RWPE1 (cell line): ENCODE measurements around the gene MARVELD3.

Experiments used
- CTCF ChIA-PET: fragments of 350-600 bp; sonication (Branson Sonifier 250); formaldehyde crosslinking; extraction: SDS; loops from one replicate; lab custom pipeline; 2021; lab: Yijun Ruan, JAX
- POLR2A ChIA-PET: fragments of 400-600 bp; formaldehyde crosslinking; extraction: SDS; loops from one replicate; lab custom pipeline; 2020; ENCODE audit warnings: antibody characterized with exemption; ENCODE audit not compliant: low non-redundant PET; lab: Yijun Ruan, JAX
- DNase-seq: peaks from one replicate; pipeline ENCODE4 v3.0.0; 2012; ENCODE audit warnings: low spot score
- H3K27ac ChIP-seq: fragments of 450-650 bp; 2 replicates; pipeline ENCODE4 v1.5.1; 2017
- TF ChIP-seq, protein P1 (sequence below): fragments of 450-650 bp; conservative IDR thresholded peaks from 2 replicates; pipeline ENCODE4 v1.5.1; 2017; ENCODE audit warnings: low read depth, mild to moderate bottlenecking

MARVELD3 gene

DNA sequence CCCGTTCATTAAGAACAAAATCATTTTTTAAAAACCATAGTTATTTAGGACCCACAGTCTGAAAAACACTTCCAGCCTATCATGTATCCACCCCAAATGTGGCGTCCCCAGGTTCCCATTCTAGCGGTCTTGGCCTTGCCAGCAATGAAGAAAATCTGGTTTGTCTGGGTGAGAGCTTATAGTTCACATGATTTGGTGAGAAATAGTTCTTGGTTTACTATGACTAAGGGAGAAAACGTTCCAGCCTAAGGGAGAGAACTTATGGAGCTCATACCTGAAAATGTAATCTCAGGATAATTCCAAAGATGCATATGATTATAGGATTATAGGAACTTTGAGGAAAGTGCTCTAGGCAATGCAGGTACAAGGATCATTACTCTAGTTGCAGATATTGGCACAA, 4.8 kb downstream of the MARVELD3 start:
- POLR2A ChIA-PET, result no interaction called here
- TF ChIP-seq, protein P1, sequence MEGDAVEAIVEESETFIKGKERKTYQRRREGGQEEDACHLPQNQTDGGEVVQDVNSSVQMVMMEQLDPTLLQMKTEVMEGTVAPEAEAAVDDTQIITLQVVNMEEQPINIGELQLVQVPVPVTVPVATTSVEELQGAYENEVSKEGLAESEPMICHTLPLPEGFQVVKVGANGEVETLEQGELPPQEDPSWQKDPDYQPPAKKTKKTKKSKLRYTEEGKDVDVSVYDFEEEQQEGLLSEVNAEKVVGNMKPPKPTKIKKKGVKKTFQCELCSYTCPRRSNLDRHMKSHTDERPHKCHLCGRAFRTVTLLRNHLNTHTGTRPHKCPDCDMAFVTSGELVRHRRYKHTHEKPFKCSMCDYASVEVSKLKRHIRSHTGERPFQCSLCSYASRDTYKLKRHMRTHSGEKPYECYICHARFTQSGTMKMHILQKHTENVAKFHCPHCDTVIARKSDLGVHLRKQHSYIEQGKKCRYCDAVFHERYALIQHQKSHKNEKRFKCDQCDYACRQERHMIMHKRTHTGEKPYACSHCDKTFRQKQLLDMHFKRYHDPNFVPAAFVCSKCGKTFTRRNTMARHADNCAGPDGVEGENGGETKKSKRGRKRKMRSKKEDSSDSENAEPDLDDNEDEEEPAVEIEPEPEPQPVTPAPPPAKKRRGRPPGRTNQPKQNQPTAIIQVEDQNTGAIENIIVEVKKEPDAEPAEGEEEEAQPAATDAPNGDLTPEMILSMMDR, result no peak

DNA sequence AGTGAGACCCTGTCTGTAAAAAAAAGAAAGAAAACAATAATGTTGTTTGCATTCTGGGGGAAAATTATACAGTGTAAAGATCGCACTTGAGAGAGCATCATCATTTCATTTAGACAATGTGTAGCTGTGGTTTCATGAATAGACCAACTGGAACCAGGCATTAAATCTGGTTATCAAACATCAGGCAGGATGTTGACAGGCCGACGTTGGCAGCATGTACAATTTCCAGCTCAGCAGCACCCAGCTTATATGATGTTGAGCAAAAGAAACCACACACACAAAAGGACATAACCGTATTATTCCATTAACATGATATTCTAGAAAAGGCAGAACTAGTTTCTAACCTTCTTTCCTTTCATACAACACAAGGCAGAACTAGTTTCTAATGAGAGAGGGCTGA, 5.8 kb downstream of the MARVELD3 start:
- TF ChIP-seq, protein P1, result no peak
- H3K27ac ChIP-seq, result no peak overlapping the region
- DNase-seq, result no peak
- ChIA-PET CTCF (interaction anchor here (0.6 to 1.1 kb wide), 5 partner anchors 38 to 1217 kb away, joined by 3 to 4 read pairs (median 3); no protein-coding TSS in a partner anchor), POLR2A (no interaction called here)

More for the DNA sequence above, 4.8 kb downstream of the MARVELD3 start:
- DNase-seq, result peak; percentile 46
- CTCF ChIA-PET, result interaction anchor here (1.3 kb wide), 1 partner anchor 20 kb away, joined by 11 read pairs; no protein-coding TSS in a partner anchor
- no peak overlapping the region for H3K27ac ChIP-seq

DNA sequence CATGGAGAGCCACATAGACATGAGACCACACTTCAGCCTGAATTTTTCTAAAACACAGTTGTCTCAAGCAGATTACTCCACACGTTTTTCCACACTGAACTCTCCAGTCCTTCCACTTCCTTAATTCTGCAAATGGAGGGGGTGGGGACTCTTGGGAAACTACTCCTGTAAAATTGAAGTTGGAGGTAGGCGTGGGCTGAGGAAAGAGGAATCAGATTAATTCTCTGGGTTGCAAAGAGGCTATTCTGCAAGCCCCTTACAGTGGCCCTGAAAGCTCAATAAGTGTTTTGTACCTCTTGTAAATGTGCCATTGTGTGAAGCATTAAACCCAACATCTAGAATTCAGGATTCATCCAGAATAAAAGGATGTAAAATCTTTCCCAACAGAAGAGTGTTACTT, 9.6 kb downstream of the MARVELD3 start:
- POLR2A ChIA-PET, result no interaction called here
- TF ChIP-seq, protein P1, result no peak
- DNase-seq, result no peak
- CTCF ChIA-PET, result interaction anchor here (0.6 kb wide), 1 partner anchor 276 kb away, joined by 3 read pairs; no protein-coding TSS in a partner anchor
- no peak overlapping the region for H3K27ac ChIP-seq

DNA sequence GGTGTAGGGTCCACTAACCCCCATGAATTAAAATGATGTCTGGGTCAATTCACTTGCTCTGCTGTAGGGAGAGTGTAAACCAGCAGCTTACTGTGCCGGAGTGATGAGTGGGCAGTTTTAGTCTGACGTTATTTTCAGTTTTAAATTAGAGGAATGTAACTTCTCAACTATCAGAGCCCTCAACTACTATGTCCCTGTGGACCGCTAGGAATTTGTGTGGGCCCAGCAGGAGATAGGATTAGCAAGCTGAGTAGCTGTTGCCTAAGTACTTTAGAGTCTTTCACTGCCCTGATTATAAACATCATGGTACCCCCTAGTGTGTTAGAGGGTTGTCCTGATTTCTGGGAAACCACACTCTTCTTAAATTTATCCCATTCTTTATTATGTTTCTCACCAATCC, 11.4 kb downstream of the MARVELD3 start:
- no peak for DNase-seq
- POLR2A ChIA-PET, result no interaction called here
- H3K27ac ChIP-seq, result no peak overlapping the region
- TF ChIP-seq, protein P1, result no peak
- CTCF ChIA-PET, result interaction anchor here (0.7 kb wide), 1 partner anchor 1120 kb away, joined by 3 read pairs; no protein-coding TSS in a partner anchor

DNA sequence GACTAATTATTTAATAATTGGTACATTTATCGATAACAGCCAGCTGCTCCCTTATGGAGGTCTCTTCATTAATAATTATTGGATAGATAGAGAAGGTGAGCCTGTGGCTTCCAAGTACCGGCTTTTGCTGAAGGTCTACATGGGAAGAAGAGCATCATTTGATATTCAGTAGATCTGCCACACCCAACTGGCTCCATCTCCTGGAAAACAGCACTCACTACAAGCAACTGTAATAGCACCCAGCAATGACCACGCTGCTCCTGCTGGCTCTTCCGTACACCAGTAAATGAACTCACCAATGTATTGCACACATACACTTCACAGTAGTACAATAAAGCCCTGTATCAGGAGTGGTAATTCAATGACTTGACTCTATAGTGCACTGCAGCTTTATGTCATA, 19.5 kb downstream of the MARVELD3 start:
- no peak overlapping the region for H3K27ac ChIP-seq
- CTCF ChIA-PET, result interaction anchor here (0.9 kb wide), 1 partner anchor 81 kb away, joined by 3 read pairs; no protein-coding TSS in a partner anchor
- peak; percentile 42 for DNase-seq
- POLR2A ChIA-PET, result no interaction called here
- TF ChIP-seq, protein P1, result peak; percentile 21

DNA sequence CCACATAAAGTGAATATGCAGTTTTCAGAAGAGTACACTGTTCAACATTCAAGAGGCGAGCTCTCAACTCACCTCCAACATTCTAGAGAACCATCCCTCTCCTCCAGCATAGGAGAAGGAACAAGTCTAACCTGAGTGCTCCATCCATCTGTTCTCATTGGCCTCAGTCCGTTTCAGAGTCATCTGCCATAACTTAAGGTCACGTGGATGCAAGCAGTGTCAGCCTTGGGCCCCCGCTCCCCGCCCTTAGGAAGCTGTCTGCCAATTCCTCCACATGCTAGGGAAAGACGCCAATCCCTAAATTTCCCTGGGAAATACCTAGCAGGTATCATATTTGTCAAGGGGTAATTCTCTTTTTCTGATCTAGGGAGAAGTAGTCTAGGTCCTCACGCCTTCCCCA, 21.4 kb downstream of the MARVELD3 start:
- TF ChIP-seq, protein P1, result no peak
- H3K27ac ChIP-seq, result no peak overlapping the region
- ChIA-PET CTCF (no interaction called here), POLR2A (no interaction called here)
- DNase-seq, result no peak
